Activated naive CD8-positive, alpha-beta T cell treated with anti-CD3 and anti-CD28 coated beads, Interleukin-2, amount 10 ng/mL, durations not matched to agents 7 days and 5 days (primary cell): ENCODE measurements around the gene RHOB. TPM values are rescaled to one million over a fixed set of nuclear protein-coding genes. Genes with fewer than 3 reads are reported as not detected.
A peak's percentile ranks its signal among the peaks of the same experiment; 100 is the strongest.
"Not testable (repeated sequence)": the region's sequence is repeated elsewhere in the genome, so short reads cannot be mapped to it uniquely, and the experiment has no call there.

ENCODE experiments used
- ATAC-seq: fragments of 150-1000 bp; cut with Tn5 transposase; one replicate; pipeline ENCODE4 v1.10.0; 2021; ENCODE audit warnings: low read depth, moderate library complexity
- POLR2A ChIA-PET: fragments of 350-600 bp; sonication (Branson Sonifier 250); formaldehyde crosslinking; loops from one replicate; lab custom pipeline; 2021; ENCODE audit warnings: antibody characterized with exemption; lab: Charles Lee
- DNase-seq: peaks from one replicate; pipeline ENCODE4 v3.0.0; 2021
- H3K27ac Mint-ChIP-seq: one replicate; pipeline ENCODE4 v1.8.0; 2022; ENCODE audit warnings: mild to moderate bottlenecking, mixed read lengths
- H3K27me3 Mint-ChIP-seq: one replicate; pipeline ENCODE4 v1.8.0; 2022; ENCODE audit warnings: mild to moderate bottlenecking, moderate library complexity, mixed read lengths
- H3K36me3 Mint-ChIP-seq: one replicate; pipeline ENCODE4 v1.8.0; 2021; ENCODE audit warnings: mild to moderate bottlenecking, mixed read lengths
- H3K4me1 Mint-ChIP-seq: one replicate; pipeline ENCODE4 v1.8.0; 2021; ENCODE audit warnings: mixed read lengths
- H3K4me3 Mint-ChIP-seq: one replicate; pipeline ENCODE4 v1.8.0; 2022; ENCODE audit warnings: mild to moderate bottlenecking, moderate library complexity, mixed read lengths
- H3K9me3 Mint-ChIP-seq: one replicate; pipeline ENCODE4 v1.8.0; 2021; ENCODE audit warnings: mixed read lengths
- total RNA-seq, 2 experiments: library from RNA; stranded (reverse); gene quantifications; one replicate each; pipeline ENCODE4 v1.2.3, GENCODE V29; 2021

The RHOB gene
- total RNA-seq, 2 experiments from 2014 or later, result 12.1 to 12.7 TPM

- not testable (repeated sequence) for DNase-seq, H3K4me1 Mint-ChIP-seq, H3K9me3 Mint-ChIP-seq, H3K36me3 Mint-ChIP-seq, H3K4me3 Mint-ChIP-seq, H3K27ac Mint-ChIP-seq, ATAC-seq
- POLR2A ChIA-PET, result interaction anchor here (0.7 kb wide), 1 partner anchor 309 kb away, joined by 6 read pairs; no protein-coding TSS in a partner anchor
- peaks cover 45% of the 10 kb centered on the region for H3K27me3 Mint-ChIP-seq
Observed at GRCh38 chr2:20435456-20435855, 11.4 kb upstream of the RHOB start.

- Mint-ChIP-seq H3K4me3 (no peak overlapping the region), H3K4me1 (no peaks in the 10 kb centered on the region), H3K9me3 (no peaks in the 10 kb centered on the region), H3K36me3 (no peaks in the 10 kb centered on the region), H3K27ac (no peak overlapping the region), H3K27me3 (peaks cover 44% of the 10 kb centered on the region)
- POLR2A ChIA-PET, result interaction anchor here (1.1 kb wide), 1 partner anchor 13 kb away, joined by 3 read pairs; no protein-coding TSS in a partner anchor
- no peak for DNase-seq
- no peak for ATAC-seq
Observed at GRCh38 chr2:20436716-20437470, 10.0 kb upstream of the RHOB start.

- Mint-ChIP-seq H3K27me3 (peaks cover 43% of the 10 kb centered on the region), H3K4me1 (no peaks in the 10 kb centered on the region)
- POLR2A ChIA-PET, result interaction anchor here (1.2 kb wide), 1 partner anchor 213 kb away, joined by 4 read pairs; the partner anchor contains the start of gene HS1BP3
Observed at GRCh38 chr2:20438334-20439192, 8.3 kb upstream of the RHOB start.

GRCh38 chr2:20439193-20439475 lies 7.7 kb upstream of the RHOB start:
- ATAC-seq (no peak), DNase-seq (no peak)
- Mint-ChIP-seq H3K27me3 (peaks cover 45% of the 10 kb centered on the region), H3K4me3 (no peak overlapping the region), H3K27ac (no peak overlapping the region), H3K4me1 (no peaks in the 10 kb centered on the region), H3K36me3 (no peaks in the 10 kb centered on the region), H3K9me3 (no peaks in the 10 kb centered on the region)
- POLR2A ChIA-PET, result interaction anchor here (1.2 kb wide), 1 partner anchor 212 kb away, joined by 4 read pairs; the partner anchor contains the start of gene HS1BP3

More at GRCh38 chr2:20438334-20439192, 8.3 kb upstream of the RHOB start:
- Mint-ChIP-seq H3K36me3 (no peaks in the 10 kb centered on the region), H3K4me3 (no peak overlapping the region), H3K9me3 (no peaks in the 10 kb centered on the region), H3K27ac (no peak overlapping the region)
- ATAC-seq (no peak), DNase-seq (no peak)

GRCh38 chr2:20439503-20439902 lies 7.4 kb upstream of the RHOB start:
- Mint-ChIP-seq H3K4me1 (no peaks in the 10 kb centered on the region), H3K36me3 (no peaks in the 10 kb centered on the region), H3K4me3 (no peak overlapping the region), H3K27ac (no peak overlapping the region), H3K27me3 (peaks cover 44% of the 10 kb centered on the region), H3K9me3 (no peaks in the 10 kb centered on the region)
- POLR2A ChIA-PET, result interaction anchor here (1.2 kb wide), 1 partner anchor 212 kb away, joined by 4 read pairs; the partner anchor contains the start of gene HS1BP3
- ATAC-seq, result no peak
- DNase-seq, result no peak

- ATAC-seq, result no peak
- Mint-ChIP-seq H3K27me3 (peaks cover 49% of the 10 kb centered on the region), H3K36me3 (no peaks in the 10 kb centered on the region), H3K27ac (no peak overlapping the region), H3K4me1 (no peaks in the 10 kb centered on the region), H3K4me3 (no peak overlapping the region), H3K9me3 (no peaks in the 10 kb centered on the region)
- DNase-seq, result no peak
- POLR2A ChIA-PET, result interaction anchor here (1.2 kb wide), 1 partner anchor 211 kb away, joined by 4 read pairs; the partner anchor contains the start of gene HS1BP3
Observed at GRCh38 chr2:20440001-20440560, 6.8 kb upstream of the RHOB start.

- no peaks in the 10 kb centered on the region for H3K9me3 Mint-ChIP-seq
- DNase-seq, result no peak
- no peaks in the 10 kb centered on the region for H3K36me3 Mint-ChIP-seq
- H3K4me3 Mint-ChIP-seq, result no peak overlapping the region
- peaks cover 3% of the 10 kb centered on the region for H3K4me1 Mint-ChIP-seq
- peaks cover 53% of the 10 kb centered on the region for H3K27me3 Mint-ChIP-seq
- POLR2A ChIA-PET, result interaction anchor here (1.1 to 1.4 kb wide), 2 partner anchors 197 to 207 kb away, joined by 3 read pairs; partner anchors contain the start of gene HS1BP3
- no peak overlapping the region for H3K27ac Mint-ChIP-seq
- no peak for ATAC-seq
Observed at GRCh38 chr2:20443276-20443920, 3.5 kb upstream of the RHOB start.

- Mint-ChIP-seq H3K4me3 (no peak overlapping the region), H3K36me3 (no peaks in the 10 kb centered on the region), H3K4me1 (peaks cover 3% of the 10 kb centered on the region), H3K9me3 (no peaks in the 10 kb centered on the region), H3K27ac (no peak overlapping the region), H3K27me3 (peaks cover 53% of the 10 kb centered on the region)
- POLR2A ChIA-PET, result interaction anchor here (1.1 to 1.4 kb wide), 2 partner anchors 196 to 206 kb away, joined by 3 read pairs; partner anchors contain the start of gene HS1BP3
- no peak for DNase-seq
- ATAC-seq, result no peak
Observed at GRCh38 chr2:20444101-20444992, 2.5 kb upstream of the RHOB start.

GRCh38 chr2:20444993-20445910 lies 1.6 kb upstream of the RHOB start:
- Mint-ChIP-seq H3K36me3 (no peaks in the 10 kb centered on the region), H3K27ac (no peak overlapping the region), H3K4me1 (peaks cover 3% of the 10 kb centered on the region), H3K9me3 (no peaks in the 10 kb centered on the region), H3K4me3 (no peak overlapping the region), H3K27me3 (peaks cover 53% of the 10 kb centered on the region)
- DNase-seq (no peak), ATAC-seq (no peak)
- POLR2A ChIA-PET, result no interaction called here

GRCh38 chr2:20446255-20446916 lies 488 bp upstream of the RHOB start:
- peaks cover 3% of the 10 kb centered on the region for H3K4me1 Mint-ChIP-seq
- DNase-seq, result no peak
- no peak overlapping the region for H3K27ac Mint-ChIP-seq
- peak overlapping the region; percentile 54 for H3K4me3 Mint-ChIP-seq
- H3K9me3 Mint-ChIP-seq, result no peaks in the 10 kb centered on the region
- H3K27me3 Mint-ChIP-seq, result peaks cover 59% of the 10 kb centered on the region
- POLR2A ChIA-PET, result interaction anchor here (0.8 to 1.5 kb wide), 5 partner anchors 49 to 205 kb away, joined by 3 to 10 read pairs (median 3); partner anchors contain the start of gene HS1BP3
- H3K36me3 Mint-ChIP-seq, result no peaks in the 10 kb centered on the region
- ATAC-seq, result no peak
